Neutrophil (primary cell): ENCODE measurements around the gene NPR1.

Source experiments
- H3K27ac ChIP-seq: fragments of 200-600 bp; sonication (generic); 2 replicates; pipeline ENCODE4 v1.5.1; 2016; ENCODE audit warnings: mild to moderate bottlenecking, moderate library complexity
- H3K27me3 ChIP-seq: fragments of 200-600 bp; sonication (generic); 2 replicates; pipeline ENCODE4 v1.6.0; 2016; ENCODE audit warnings: mild to moderate bottlenecking
- H3K36me3 ChIP-seq: fragments of 200-600 bp; sonication (generic); 2 replicates; pipeline ENCODE4 v1.5.1; 2017
- H3K4me1 ChIP-seq, 2 experiments: fragments of 200-600 bp in 1 of 2; sonication (generic) in 1 of 2; 1 replicate in 1 of 2; 2 replicates in 1 of 2; pipeline versions ENCODE4 v1.5.1 to v1.6.1; 2013 to 2016; ENCODE audit warnings: low read depth in 1 of 2, low read length in 1 of 2, mild to moderate bottlenecking in 1 of 2, moderate library complexity in 1 of 2; ENCODE audit not compliant: control insufficient read depth in 1 of 2, insufficient read depth in 1 of 2
- H3K4me3 ChIP-seq, 2 experiments: fragments of 200-600 bp in 1 of 2; sonication (generic) in 1 of 2; 1 replicate in 1 of 2; 2 replicates in 1 of 2; pipeline ENCODE4 v1.5.1; 2013 to 2016; ENCODE audit warnings: low read depth in 1 of 2, low read length in 1 of 2, mild to moderate bottlenecking in 1 of 2, moderate library complexity in 1 of 2
- H3K9me3 ChIP-seq: fragments of 200-600 bp; sonication (generic); 2 replicates; pipeline ENCODE4 v1.5.1; 2016
- CTCF ChIP-seq: fragments of 200-600 bp; sonication (generic); IDR thresholded peaks from 2 replicates; pipeline ENCODE4 v1.5.1; 2016; ENCODE audit warnings: antibody characterized with exemption

NPR1 gene

GRCh38 chr1:153633161-153633753 lies 45.2 kb upstream of the NPR1 start:
- no peak for TF ChIP-seq CTCF
- H3K27ac ChIP-seq: peak overlapping the region; percentile 100

GRCh38 chr1:153633754-153634665 lies 44.5 kb upstream of the NPR1 start, which contains the start of gene CHTOP:
CHTOP (plus strand) TSS chr1:153634066; CDS start chr1:153636589, 2,523 bp downstream.
- peak within 1 kb of the TSS; percentile 100 for H3K27ac ChIP-seq
- H3K4me3 ChIP-seq: peak within 1 kb of the TSS; percentile 97 to 98
- no peaks in the 10 kb centered on the region for H3K9me3 ChIP-seq
- peak; percentile 53 for TF ChIP-seq CTCF
- H3K27me3 ChIP-seq: no peaks in the 10 kb centered on the region
- peaks cover 30% of the 10 kb centered on the region for H3K36me3 ChIP-seq
- peaks cover 9 to 17% of the 10 kb centered on the region in 2 experiments for H3K4me1 ChIP-seq

More at GRCh38 chr1:153633161-153633753, 45.2 kb upstream of the NPR1 start:
- Histone ChIP-seq H3K36me3 (peaks cover 22% of the 10 kb centered on the region), H3K9me3 (no peaks in the 10 kb centered on the region), H3K4me1 (peaks cover 9 to 17% of the 10 kb centered on the region in 2 experiments), H3K27me3 (peaks cover 4% of the 10 kb centered on the region), H3K4me3 (peak overlapping the region; percentile 97 to 98)

- H3K9me3 ChIP-seq: no peaks in the 10 kb centered on the region
- peaks cover 9 to 17% of the 10 kb centered on the region in 2 experiments for H3K4me1 ChIP-seq
- no peaks in the 10 kb centered on the region for H3K27me3 ChIP-seq
- H3K27ac ChIP-seq: no peak overlapping the region
- peaks cover 48% of the 10 kb centered on the region for H3K36me3 ChIP-seq
- TF ChIP-seq CTCF: no peak
- no peak overlapping the region for H3K4me3 ChIP-seq
These were observed 42.6 kb upstream of the NPR1 start for GRCh38 chr1:153635872-153636271.

- Histone ChIP-seq H3K27ac (peak overlapping the region; percentile 18), H3K27me3 (no peaks in the 10 kb centered on the region), H3K9me3 (no peaks in the 10 kb centered on the region), H3K4me1 (peaks cover 9 to 17% of the 10 kb centered on the region in 2 experiments), H3K36me3 (peaks cover 53% of the 10 kb centered on the region), H3K4me3 (no peak overlapping the region)
- no peak for TF ChIP-seq CTCF
These were observed 42.2 kb upstream of the NPR1 start for GRCh38 chr1:153636312-153636711.

GRCh38 chr1:153638261-153638660 lies 40.2 kb upstream of the NPR1 start:
- H3K4me1 ChIP-seq: peaks cover 9 to 15% of the 10 kb centered on the region in 2 experiments
- H3K36me3 ChIP-seq: peaks cover 72% of the 10 kb centered on the region

More at GRCh38 chr1:153638261-153638660, 40.2 kb upstream of the NPR1 start:
- TF ChIP-seq CTCF: no peak
- Histone ChIP-seq H3K27ac (no peak overlapping the region), H3K4me3 (no peak overlapping the region), H3K9me3 (no peaks in the 10 kb centered on the region), H3K27me3 (no peaks in the 10 kb centered on the region)
